ENCODE results near the gene C2orf49.

DNA sequence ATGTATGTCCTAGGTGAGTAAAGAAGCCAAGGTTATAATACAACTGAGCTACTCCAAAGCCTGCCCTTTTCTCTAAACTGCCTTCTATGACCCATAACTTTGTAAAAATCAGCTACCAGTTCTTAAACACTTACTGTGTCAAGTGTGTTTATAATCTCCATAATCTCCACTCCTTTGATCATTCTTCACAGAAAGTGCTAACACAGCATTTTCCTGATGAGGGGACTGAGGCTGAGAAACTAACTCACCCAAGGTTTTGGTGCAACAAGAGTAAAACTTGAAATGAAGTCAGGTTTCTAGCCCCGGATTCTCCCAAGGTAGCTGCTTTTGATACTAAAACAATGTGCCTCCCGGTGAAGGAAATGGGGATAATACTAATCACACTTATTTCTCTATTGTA lies 1.9 kb upstream of the C2orf49 start:
- TF ChIP-seq, protein P1, sequence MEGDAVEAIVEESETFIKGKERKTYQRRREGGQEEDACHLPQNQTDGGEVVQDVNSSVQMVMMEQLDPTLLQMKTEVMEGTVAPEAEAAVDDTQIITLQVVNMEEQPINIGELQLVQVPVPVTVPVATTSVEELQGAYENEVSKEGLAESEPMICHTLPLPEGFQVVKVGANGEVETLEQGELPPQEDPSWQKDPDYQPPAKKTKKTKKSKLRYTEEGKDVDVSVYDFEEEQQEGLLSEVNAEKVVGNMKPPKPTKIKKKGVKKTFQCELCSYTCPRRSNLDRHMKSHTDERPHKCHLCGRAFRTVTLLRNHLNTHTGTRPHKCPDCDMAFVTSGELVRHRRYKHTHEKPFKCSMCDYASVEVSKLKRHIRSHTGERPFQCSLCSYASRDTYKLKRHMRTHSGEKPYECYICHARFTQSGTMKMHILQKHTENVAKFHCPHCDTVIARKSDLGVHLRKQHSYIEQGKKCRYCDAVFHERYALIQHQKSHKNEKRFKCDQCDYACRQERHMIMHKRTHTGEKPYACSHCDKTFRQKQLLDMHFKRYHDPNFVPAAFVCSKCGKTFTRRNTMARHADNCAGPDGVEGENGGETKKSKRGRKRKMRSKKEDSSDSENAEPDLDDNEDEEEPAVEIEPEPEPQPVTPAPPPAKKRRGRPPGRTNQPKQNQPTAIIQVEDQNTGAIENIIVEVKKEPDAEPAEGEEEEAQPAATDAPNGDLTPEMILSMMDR (IDR thresholded peaks at IDR 0.05; ENCODE audit: poor library complexity) = no peak
- TF ChIP-seq EZH2phosphoT487 (IDR thresholded peaks at IDR 0.05; ENCODE audit: low read depth, severe bottlenecking, unreplicated experiment) (no peak), EZH2 (IDR thresholded peaks at IDR 0.05; ENCODE audit: borderline replicate concordance) (no peak)

Data from hepatocyte (in vitro differentiated cells).